AG09319 (cell line): ENCODE measurements around the gene INAFM1.
"Not testable (repeated sequence)": the region's sequence is repeated elsewhere in the genome, so short reads cannot be mapped to it uniquely, and the experiment has no call there.

ENCODE experiments used
- DNase-seq: peaks from one replicate; pipeline ENCODE4 v3.0.0-alpha.2; 2010; ENCODE audit warnings: low read depth; ENCODE audit errors: extremely low read depth
- CTCF ChIP-seq: IDR thresholded peaks from 2 replicates; pipeline ENCODE4 v1.5.1; 2011; ENCODE audit warnings: low read depth, mild to moderate bottlenecking, inconsistent platforms, low read length, moderate library complexity

INAFM1 gene

DNA sequence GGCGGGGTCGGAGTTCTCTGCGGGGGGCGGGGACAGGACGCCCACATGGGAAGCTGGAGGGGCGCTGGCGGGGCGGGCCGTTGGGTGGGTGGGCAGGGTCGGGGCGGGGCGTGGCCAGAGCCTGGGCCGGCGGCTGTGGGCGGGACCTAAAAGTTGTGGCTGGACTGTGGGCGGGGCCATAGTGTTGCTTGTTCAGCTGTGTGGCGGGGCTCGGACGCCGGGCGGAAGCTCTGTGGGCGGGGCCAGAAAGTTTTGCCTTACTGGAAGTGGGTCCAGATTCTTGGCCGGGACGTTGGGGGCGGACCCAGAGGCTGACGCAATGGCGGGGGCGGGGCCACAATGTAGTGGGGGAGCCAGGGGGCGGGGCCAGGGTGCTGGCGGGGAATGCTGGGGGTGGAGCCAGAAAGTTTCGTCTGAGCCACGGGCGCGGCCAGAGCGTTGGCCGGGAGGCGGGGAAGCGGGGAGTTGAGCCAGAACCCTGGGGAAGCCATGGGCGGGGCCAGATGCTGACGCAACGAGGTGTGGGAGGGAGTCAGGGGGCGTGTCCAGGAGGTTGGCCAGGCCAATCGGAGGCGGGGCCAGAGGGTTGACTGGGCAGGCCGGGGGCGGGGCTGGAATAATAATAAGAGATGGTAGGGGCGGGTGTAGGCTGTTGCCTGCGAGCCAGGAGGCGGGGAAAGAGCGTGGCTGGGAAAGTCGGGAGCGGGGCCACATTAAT is 17.8 kb upstream of the INAFM1 start:
- DNase-seq = peak; percentile 98

GRCh38 chr19:47257411-47258169 is 17.1 kb upstream of the INAFM1 start:
- TF ChIP-seq CTCF = no peak
- no peak for DNase-seq

More for the DNA sequence above, 17.8 kb upstream of the INAFM1 start:
- TF ChIP-seq CTCF = no peak

- no peak for TF ChIP-seq CTCF
- DNase-seq = no peak
Observed at GRCh38 chr19:47258434-47258833, 16.3 kb upstream of the INAFM1 start.

- DNase-seq = no peak
- no peak for TF ChIP-seq CTCF
Observed at GRCh38 chr19:47258895-47259555, 15.7 kb upstream of the INAFM1 start.

- TF ChIP-seq CTCF = no peak
- no peak for DNase-seq
Observed at GRCh38 chr19:47260476-47260875, 14.2 kb upstream of the INAFM1 start.

DNA sequence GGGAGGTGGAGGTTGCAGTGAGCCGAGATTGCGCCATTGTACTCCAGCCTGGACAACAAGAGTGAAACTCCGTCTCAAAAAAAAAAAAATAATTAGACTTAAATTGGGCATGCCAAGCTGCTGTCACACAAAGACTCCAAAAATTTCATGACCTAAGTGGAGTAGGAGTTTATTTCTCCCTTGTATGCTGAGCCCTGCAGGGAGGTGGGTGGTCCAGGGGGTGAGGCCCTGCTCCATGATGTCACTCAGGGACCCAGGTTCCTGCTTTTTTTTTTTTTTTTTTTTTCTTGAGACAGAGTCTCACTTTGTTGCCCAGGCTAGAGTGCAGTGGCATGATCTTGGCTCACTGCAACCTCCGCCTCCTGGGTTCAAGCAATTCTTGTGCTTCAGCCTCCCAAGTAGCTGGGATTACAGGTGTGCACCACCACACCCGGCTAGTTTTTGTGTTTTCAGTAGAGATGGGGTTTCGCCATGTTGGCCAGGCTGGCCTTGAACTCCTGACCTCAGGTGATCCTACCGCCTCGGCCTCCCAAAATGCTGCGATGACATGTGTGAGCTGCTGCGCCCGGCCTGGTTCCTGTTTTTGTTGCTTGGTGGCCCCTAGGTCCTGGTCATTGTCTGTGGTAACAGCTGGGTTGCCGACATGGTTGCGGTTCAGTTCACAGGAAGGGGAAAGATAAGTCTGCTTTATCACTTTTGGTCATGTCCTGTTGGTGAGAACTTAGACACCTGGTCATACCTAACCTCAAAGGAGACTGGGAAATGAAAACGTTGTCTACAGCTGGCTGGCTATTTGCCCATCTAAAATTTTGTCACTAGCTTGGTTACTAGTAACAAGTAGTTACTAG is 12.5 kb upstream of the INAFM1 start:
- DNase-seq = not testable (repeated sequence)

DNA sequence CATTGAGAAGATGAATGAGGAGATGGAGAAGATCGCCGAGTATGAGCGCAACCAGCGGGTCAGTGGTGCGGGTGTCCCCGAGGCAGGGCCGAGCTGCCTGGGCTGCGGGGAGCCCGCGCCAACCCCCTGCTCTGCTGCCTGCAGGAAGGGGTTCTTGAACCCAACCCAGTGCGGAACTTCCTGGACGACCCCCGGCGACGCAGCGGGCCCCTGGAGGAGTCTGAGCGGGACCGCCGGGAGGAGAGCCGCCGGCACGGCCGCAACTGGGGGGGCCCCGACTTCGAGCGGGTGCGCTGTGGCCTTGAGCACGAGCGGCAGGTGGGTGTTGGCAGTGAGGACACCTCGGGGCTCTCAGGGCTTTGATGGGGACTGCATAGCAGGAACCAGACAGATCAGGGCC is 10.1 kb upstream of the INAFM1 start:
- TF ChIP-seq CTCF = no peak
- no peak for DNase-seq
